ENCODE results near the gene AKAP10. TPM values are rescaled to one million over a fixed set of nuclear protein-coding genes. Genes with fewer than 3 reads are reported as not detected.
A peak's percentile ranks its signal among the peaks of the same experiment; 100 is the strongest.

The AKAP10 gene
- total RNA-seq, 2 experiments from 2014 or later, result 29.2 to 36.0 TPM

- H3K36me3 ChIP-seq (ENCODE audit: insufficient read depth, low read length), result peaks cover 63% of the 10 kb centered on the region
- no peak for DNase-seq
- no peak overlapping the region for H3K27ac Mint-ChIP-seq
Measured at GRCh38 chr17:19904412-19904811, 73.2 kb downstream of the AKAP10 start.

GRCh38 chr17:19900809-19901208 lies 76.8 kb downstream of the AKAP10 start:
- no peak overlapping the region for H3K27ac ChIP-seq (ENCODE audit: low read depth in 1 of 2, low read length in 2 of 2)
- DNase-seq, result no peak
- Mint-ChIP-seq H3K27me3 (no peaks in the 10 kb centered on the region), H3K4me1 (ENCODE audit: low read depth) (peaks cover 11% of the 10 kb centered on the region), H3K9me3 (no peaks in the 10 kb centered on the region), H3K27ac (peak overlapping the region; percentile 40), H3K36me3 (ENCODE audit: low read depth) (peaks cover 40% of the 10 kb centered on the region), H3K4me3 (no peak overlapping the region)
- H3K27me3 ChIP-seq (ENCODE audit: control insufficient read depth in 1 of 2, insufficient read depth in 2 of 2, low read length in 2 of 2), result no peaks in the 10 kb centered on the region
- TF ChIP-seq CTCF (IDR thresholded peaks at IDR 0.05), result no peak
- H3K4me3 ChIP-seq (ENCODE audit: low read length), result no peak overlapping the region
- intact Hi-C loops (cut with DNase I, micrococcal nuclease), result loop anchor here in 1 of 2 experiments (5.0 kb wide), 1 partner anchor 34 kb away; the partner anchor contains the start of gene ULK2
- ChIA-PET POLR2A (no interaction called here), CTCF (interaction anchor here (0.6 kb wide), 1 partner anchor 109 kb away, joined by 4 read pairs; no protein-coding TSS in a partner anchor)
- H3K36me3 ChIP-seq (ENCODE audit: insufficient read depth, low read length), result peaks cover 27% of the 10 kb centered on the region
- ATAC-seq (ENCODE audit: poor library complexity), result no peak
- H3K4me1 ChIP-seq (ENCODE audit: insufficient read depth, low read length), result no peaks in the 10 kb centered on the region
- no peaks in the 10 kb centered on the region for H3K9me3 ChIP-seq (ENCODE audit: control insufficient read depth in 1 of 2, insufficient read depth in 1 of 2, low read length in 2 of 2)

More at GRCh38 chr17:19904412-19904811, 73.2 kb downstream of the AKAP10 start:
- Histone ChIP-seq H3K27ac (ENCODE audit: low read depth in 1 of 2, low read length in 2 of 2) (no peak overlapping the region), H3K27me3 (ENCODE audit: control insufficient read depth in 1 of 2, insufficient read depth in 2 of 2, low read length in 2 of 2) (no peaks in the 10 kb centered on the region), H3K9me3 (ENCODE audit: control insufficient read depth in 1 of 2, insufficient read depth in 1 of 2, low read length in 2 of 2) (no peaks in the 10 kb centered on the region), H3K4me3 (ENCODE audit: low read length) (no peak overlapping the region), H3K4me1 (ENCODE audit: insufficient read depth, low read length) (no peaks in the 10 kb centered on the region)
- no peaks in the 10 kb centered on the region for H3K27me3 Mint-ChIP-seq
- no peaks in the 10 kb centered on the region for H3K4me1 Mint-ChIP-seq (ENCODE audit: low read depth)
- H3K4me3 Mint-ChIP-seq, result no peak overlapping the region
- intact Hi-C loops (cut with DNase I, micrococcal nuclease), result loop anchor here in 1 of 2 experiments (5.0 kb wide), 1 partner anchor 37 kb away; the partner anchor contains the start of gene ULK2
- H3K9me3 Mint-ChIP-seq, result no peaks in the 10 kb centered on the region
- CTCF ChIA-PET, result no interaction called here
- POLR2A ChIA-PET, result no interaction called here
- ATAC-seq (ENCODE audit: poor library complexity), result no peak
- H3K36me3 Mint-ChIP-seq (ENCODE audit: low read depth), result peaks cover 76% of the 10 kb centered on the region
- TF ChIP-seq CTCF (IDR thresholded peaks at IDR 0.05), result no peak

GRCh38 chr17:19897903-19898302 lies 79.7 kb downstream of the AKAP10 start:
- Mint-ChIP-seq H3K4me1 (ENCODE audit: low read depth) (peaks cover 11% of the 10 kb centered on the region), H3K9me3 (no peaks in the 10 kb centered on the region), H3K27me3 (no peaks in the 10 kb centered on the region), H3K4me3 (no peak overlapping the region), H3K27ac (peak overlapping the region; percentile 7), H3K36me3 (ENCODE audit: low read depth) (peaks cover 15% of the 10 kb centered on the region)
- Histone ChIP-seq H3K36me3 (ENCODE audit: insufficient read depth, low read length) (peaks cover 2% of the 10 kb centered on the region), H3K27me3 (ENCODE audit: control insufficient read depth in 1 of 2, insufficient read depth in 2 of 2, low read length in 2 of 2) (no peaks in the 10 kb centered on the region), H3K9me3 (ENCODE audit: control insufficient read depth in 1 of 2, insufficient read depth in 1 of 2, low read length in 2 of 2) (no peaks in the 10 kb centered on the region), H3K4me3 (ENCODE audit: low read length) (no peak overlapping the region), H3K27ac (ENCODE audit: low read depth in 1 of 2, low read length in 2 of 2) (no peak overlapping the region), H3K4me1 (ENCODE audit: insufficient read depth, low read length) (no peaks in the 10 kb centered on the region)
- DNase-seq (no peak), ATAC-seq (ENCODE audit: poor library complexity) (no peak)
- ChIA-PET POLR2A (no interaction called here), CTCF (no interaction called here)
- intact Hi-C loops (cut with DNase I, micrococcal nuclease), result no loop called here
- TF ChIP-seq CTCF (IDR thresholded peaks at IDR 0.05), result no peak

All from CD4-positive, alpha-beta T cell (primary cell).